ENCODE data around the gene ZNF670. TPM values are rescaled to one million over a fixed set of nuclear protein-coding genes. Genes with fewer than 3 reads are reported as not detected.

Gene ZNF670
- total and polyA plus RNA-seq, 2 donors (not counting 1 experiment from before 2014, with no cell fraction given) = 0.86 to 4.6 TPM

DNA sequence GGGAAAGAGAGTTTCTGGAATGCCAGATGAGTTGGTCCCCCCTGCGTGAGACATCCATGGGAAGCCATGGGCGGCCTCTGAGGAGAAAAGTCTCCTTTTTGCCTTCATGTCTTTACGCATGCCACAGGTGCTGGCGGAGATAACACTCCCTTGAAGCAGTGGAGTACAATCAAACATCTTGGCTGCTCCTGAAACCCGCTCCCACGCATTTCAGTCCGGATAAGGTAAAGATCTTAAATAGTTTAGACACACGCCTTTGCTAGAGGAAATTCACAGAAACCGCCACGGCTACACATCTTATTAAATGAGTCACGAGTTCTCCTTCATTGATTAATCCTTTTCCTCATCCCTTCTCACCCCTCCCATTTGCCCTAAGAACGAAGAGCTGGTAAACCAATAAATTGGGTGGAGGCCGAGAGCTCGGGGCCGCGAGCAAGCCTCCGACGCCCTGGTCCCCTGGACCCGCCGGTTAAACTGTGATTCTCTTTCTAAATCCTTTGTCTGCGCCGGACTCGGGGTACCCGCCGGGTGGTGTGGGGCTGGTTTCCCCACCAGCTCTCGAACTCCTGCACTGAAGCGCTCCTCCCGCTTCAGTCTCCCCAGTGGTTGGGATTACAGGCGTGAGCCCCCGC is 32.1 kb upstream of the ZNF670 start:
- H2AFZ ChIP-seq (ENCODE audit: insufficient read depth, low read depth, low read length, poor library complexity, severe bottlenecking) = peak overlapping the region; percentile 76
- H3K27ac ChIP-seq (ENCODE audit: low read length in 2 of 2) = no peak overlapping the region
- H3K79me2 ChIP-seq (ENCODE audit: control insufficient read depth, insufficient read depth, low read length) = no peaks in the 10 kb centered on the region
- CTCF ChIA-PET = no interaction called here
- peak overlapping the region in 4 of 5 experiments; percentile 25 to 64 (median 46) for H3K4me3 ChIP-seq (ENCODE audit: control extremely low read depth in 1 of 5, extremely low read depth in 1 of 5, insufficient read depth in 1 of 5, low read depth in 2 of 5, low read length in 4 of 5)
- ATAC-seq (ENCODE audit: low read depth) (no peak), DNase-seq (peak; percentile 51)
- H3K9me3 ChIP-seq (ENCODE audit: control extremely low read depth in 1 of 3, control insufficient read depth in 2 of 3, insufficient read depth in 1 of 3, low read length in 2 of 3) = peaks cover 0 to 26% (median 0%) of the 10 kb centered on the region in 3 donors
- Mint-ChIP-seq H3K9me3 (ENCODE audit: insufficient read depth) (peaks cover 2% of the 10 kb centered on the region), H3K4me3 (peak overlapping the region; percentile 87), H3K4me1 (peaks cover 8% of the 10 kb centered on the region), H3K27me3 (peaks cover 45% of the 10 kb centered on the region), H3K27ac (peak overlapping the region; percentile 50)
- H4K20me1 ChIP-seq (ENCODE audit: control insufficient read depth, insufficient read depth, low read length, poor library complexity, severe bottlenecking) = no peaks in the 10 kb centered on the region
- peak overlapping the region; percentile 97 for H3K4me2 ChIP-seq (replicated peaks; ENCODE audit: low read depth, low read length, poor library complexity, severe bottlenecking)
- intact Hi-C loops (cut with micrococcal nuclease) = no loop called here
- H3K27me3 ChIP-seq (replicated peaks in 1 of 4; ENCODE audit: control extremely low read depth in 1 of 4, control insufficient read depth in 3 of 4, insufficient read depth in 4 of 4, low read length in 3 of 4) = peaks cover 0 to 50% (median 25%) of the 10 kb centered on the region in 4 experiments
- 14% methylated on average over 29 of the region's 30 CpGs for WGBS (ENCODE audit: insufficient coverage)
- peaks cover 12 to 16% of the 10 kb centered on the region in 2 donors for H3K4me1 ChIP-seq (ENCODE audit: control insufficient read depth in 2 of 2, insufficient read depth in 2 of 2, low read length in 2 of 2)
- POLR2A ChIA-PET = no interaction called here
- peak overlapping the region; percentile 64 for H3K9ac ChIP-seq (ENCODE audit: low read length)
- TF ChIP-seq EZH2 (IDR thresholded peaks at IDR 0.05; ENCODE audit: borderline replicate concordance, insufficient read depth, low read depth, low read length, poor library complexity, severe bottlenecking) (no peak), CTCF (IDR thresholded peaks at IDR 0.05) (no peak)
- H3K36me3 ChIP-seq (replicated peaks in 1 of 2; ENCODE audit: control extremely low read depth in 1 of 2, control insufficient read depth in 1 of 2, extremely low read depth in 1 of 2, insufficient read depth in 2 of 2, low read length in 1 of 2) = no peaks in the 10 kb centered on the region

DNA sequence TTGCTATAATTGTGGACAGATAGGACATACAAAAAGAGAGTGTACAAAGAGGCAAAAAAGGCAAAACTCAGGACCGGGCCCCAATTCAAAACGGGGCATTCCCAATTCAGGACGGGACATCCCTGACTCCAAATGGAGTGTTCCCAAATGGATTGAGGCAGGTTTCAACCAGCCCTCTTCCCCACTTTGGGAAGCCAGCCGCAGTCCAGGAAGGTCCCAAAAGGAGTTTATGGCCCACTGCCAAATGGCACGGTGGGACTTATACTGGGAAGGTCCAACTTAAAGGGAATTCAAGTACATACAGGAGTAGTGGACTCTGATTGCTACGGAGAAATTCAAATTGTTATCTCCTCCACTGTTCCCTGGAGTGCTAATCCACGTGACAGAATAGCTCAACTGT is 29.1 kb upstream of the ZNF670 start:
- no peak overlapping the region for H3K4me3 ChIP-seq (ENCODE audit: control extremely low read depth in 1 of 5, extremely low read depth in 1 of 5, insufficient read depth in 1 of 5, low read depth in 2 of 5, low read length in 4 of 5)
- H3K27ac Mint-ChIP-seq = no peak overlapping the region
- peaks cover 0 to 42% (median 22%) of the 10 kb centered on the region in 4 experiments for H3K27me3 ChIP-seq (replicated peaks in 1 of 4; ENCODE audit: control extremely low read depth in 1 of 4, control insufficient read depth in 3 of 4, insufficient read depth in 4 of 4, low read length in 3 of 4)
- H3K27me3 Mint-ChIP-seq = peaks cover 40% of the 10 kb centered on the region
- no peak overlapping the region for H3K27ac ChIP-seq (ENCODE audit: low read length in 2 of 2)
- no peak overlapping the region for H2AFZ ChIP-seq (ENCODE audit: insufficient read depth, low read depth, low read length, poor library complexity, severe bottlenecking)
- ChIA-PET POLR2A (no interaction called here), CTCF (no interaction called here)
- H3K9ac ChIP-seq (ENCODE audit: low read length) = no peak overlapping the region
- H3K4me2 ChIP-seq (replicated peaks; ENCODE audit: low read depth, low read length, poor library complexity, severe bottlenecking) = no peak overlapping the region
- 95% methylated on average over 5 of the region's 7 CpGs for WGBS (ENCODE audit: insufficient coverage)
- H3K36me3 ChIP-seq (replicated peaks in 1 of 2; ENCODE audit: control extremely low read depth in 1 of 2, control insufficient read depth in 1 of 2, extremely low read depth in 1 of 2, insufficient read depth in 2 of 2, low read length in 1 of 2) = no peaks in the 10 kb centered on the region
- peaks cover 0 to 24% (median 2%) of the 10 kb centered on the region in 3 donors for H3K9me3 ChIP-seq (ENCODE audit: control extremely low read depth in 1 of 3, control insufficient read depth in 2 of 3, insufficient read depth in 1 of 3, low read length in 2 of 3)
- peaks cover 22 to 29% of the 10 kb centered on the region in 2 donors for H3K4me1 ChIP-seq (ENCODE audit: control insufficient read depth in 2 of 2, insufficient read depth in 2 of 2, low read length in 2 of 2)
- ATAC-seq (ENCODE audit: low read depth) (no peak), DNase-seq (no peak)
- peaks cover 17% of the 10 kb centered on the region for H3K79me2 ChIP-seq (ENCODE audit: control insufficient read depth, insufficient read depth, low read length)
- TF ChIP-seq CTCF (IDR thresholded peaks at IDR 0.05) (no peak), EZH2 (IDR thresholded peaks at IDR 0.05; ENCODE audit: borderline replicate concordance, insufficient read depth, low read depth, low read length, poor library complexity, severe bottlenecking) (no peak)
- no peaks in the 10 kb centered on the region for H4K20me1 ChIP-seq (ENCODE audit: control insufficient read depth, insufficient read depth, low read length, poor library complexity, severe bottlenecking)
- H3K4me3 Mint-ChIP-seq = no peak overlapping the region
- intact Hi-C loops (cut with micrococcal nuclease) = loop anchor here (10.0 kb wide), 1 partner anchor 57 kb away; no protein-coding TSS in a partner anchor
- peaks cover 23% of the 10 kb centered on the region for H3K4me1 Mint-ChIP-seq
- peaks cover 6% of the 10 kb centered on the region for H3K9me3 Mint-ChIP-seq (ENCODE audit: insufficient read depth)
